ENCODE measurements around the gene THNSL1. TPM values are rescaled to one million over a fixed set of nuclear protein-coding genes. Genes with fewer than 3 reads are reported as not detected.

THNSL1 gene
- polyA plus RNA-seq, 1 of the 3 experiments (the other 2 are of a cell fraction) = 1.3 TPM

DNA sequence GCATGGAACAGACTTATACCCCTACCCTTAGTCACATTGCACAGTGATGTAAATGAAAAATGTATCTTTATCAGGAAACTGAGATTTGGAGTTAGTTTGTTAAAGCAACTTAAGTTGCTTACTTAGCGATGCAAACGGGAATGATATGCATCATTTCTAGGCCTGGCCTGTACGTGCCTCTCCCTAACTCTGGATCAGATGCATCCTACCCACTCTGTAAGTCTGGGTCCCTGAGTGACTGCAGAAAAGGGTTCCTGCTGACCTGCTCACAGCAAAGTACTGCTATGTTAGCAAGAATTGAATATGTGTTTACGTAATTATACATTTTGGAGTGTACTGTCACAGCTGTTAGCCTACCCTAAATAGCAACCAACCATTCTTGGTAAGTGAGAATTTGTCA is 33.3 kb upstream of the THNSL1 start:
- H3K4me3 ChIP-seq (ENCODE audit: low read depth in 2 of 2, low read length in 1 of 2) = no peak overlapping the region
- H4K20me1 ChIP-seq (ENCODE audit: insufficient read depth) = no peaks in the 10 kb centered on the region
- H3K27me3 ChIP-seq (ENCODE audit: insufficient read depth) = no peaks in the 10 kb centered on the region
- TF ChIP-seq NFIC (IDR thresholded peaks at IDR 0.05; ENCODE audit: borderline replicate concordance) (no peak), GABPA (IDR thresholded peaks at IDR 0.05; ENCODE audit: low read depth) (no peak), MXI1 (IDR thresholded peaks at IDR 0.05; ENCODE audit: low read depth, low read length) (no peak), FOXJ3 (CRISPR knock-in tag; IDR thresholded peaks at IDR 0.05) (no peak), POLR2AphosphoS5 (IDR thresholded peaks at IDR 0.05; ENCODE audit: low read depth, low read length) (no peak), RFX5 (IDR thresholded peaks at IDR 0.05; ENCODE audit: low read length) (no peak), JUND (IDR thresholded peaks at IDR 0.05) (no peak)
- TF ChIP-seq, protein P1, sequence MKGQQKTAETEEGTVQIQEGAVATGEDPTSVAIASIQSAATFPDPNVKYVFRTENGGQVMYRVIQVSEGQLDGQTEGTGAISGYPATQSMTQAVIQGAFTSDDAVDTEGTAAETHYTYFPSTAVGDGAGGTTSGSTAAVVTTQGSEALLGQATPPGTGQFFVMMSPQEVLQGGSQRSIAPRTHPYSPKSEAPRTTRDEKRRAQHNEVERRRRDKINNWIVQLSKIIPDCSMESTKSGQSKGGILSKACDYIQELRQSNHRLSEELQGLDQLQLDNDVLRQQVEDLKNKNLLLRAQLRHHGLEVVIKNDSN (IDR thresholded peaks at IDR 0.05; ENCODE audit: borderline replicate concordance, low read depth) = no peak
- TF ChIP-seq, protein P2, sequence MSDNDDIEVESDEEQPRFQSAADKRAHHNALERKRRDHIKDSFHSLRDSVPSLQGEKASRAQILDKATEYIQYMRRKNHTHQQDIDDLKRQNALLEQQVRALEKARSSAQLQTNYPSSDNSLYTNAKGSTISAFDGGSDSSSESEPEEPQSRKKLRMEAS (IDR thresholded peaks at IDR 0.05; ENCODE audit: low read depth) = no peak
- ChIA-PET POLR2A (no interaction called here), CTCF (interaction anchor here (0.6 kb wide), 1 partner anchor 299 kb away, joined by 3 read pairs; no protein-coding TSS in a partner anchor)
- H3K36me3 ChIP-seq (replicated peaks in 1 of 2; ENCODE audit: control insufficient read depth in 1 of 2, insufficient read depth in 2 of 2, low read length in 1 of 2) = no peaks in the 10 kb centered on the region
- no peaks in the 10 kb centered on the region for H3K9me3 ChIP-seq
- H3K4me1 ChIP-seq (ENCODE audit: control insufficient read depth in 1 of 2, insufficient read depth in 2 of 2, low read depth in 1 of 2, low read length in 1 of 2) = no peaks in the 10 kb centered on the region
- DNase-seq = no peak
- no peak overlapping the region for H2AFZ ChIP-seq (ENCODE audit: low read depth)
- H3F3A ChIP-seq (replicated peaks; ENCODE audit: insufficient read depth) = no peaks in the 10 kb centered on the region
- 95% methylated on average over 4 of the region's 4 CpGs for WGBS (ENCODE audit: low lambda C conversion rate)
- H3K9me2 ChIP-seq = no peaks in the 10 kb centered on the region
- H3K27ac ChIP-seq (ENCODE audit: low read depth in 2 of 2, low read length in 1 of 2) = no peak overlapping the region
- H3K79me2 ChIP-seq (ENCODE audit: insufficient read depth) = no peaks in the 10 kb centered on the region
- H3K9ac ChIP-seq = no peak overlapping the region
- H3K4me2 ChIP-seq = no peak overlapping the region

DNA sequence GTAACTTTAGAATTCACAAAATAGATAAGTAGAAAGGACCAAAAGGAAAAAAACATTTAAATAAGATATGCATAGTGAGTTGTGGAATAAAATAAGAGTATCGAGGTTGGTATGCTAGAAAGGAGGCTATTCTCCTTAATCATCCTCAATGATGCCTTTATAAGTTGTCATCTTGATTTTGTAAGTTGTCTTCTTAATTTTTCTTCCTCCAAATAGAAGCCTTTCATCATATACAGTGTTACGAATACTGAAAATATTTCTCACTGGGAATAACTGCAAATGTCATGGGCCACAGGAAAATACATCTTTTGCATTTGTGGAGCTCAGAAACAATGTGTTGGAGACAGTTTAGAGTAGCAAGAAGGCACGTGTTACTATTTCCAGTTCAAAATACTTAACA is 32.5 kb upstream of the THNSL1 start:
- CTCF ChIA-PET = interaction anchor here (0.6 kb wide), 1 partner anchor 300 kb away, joined by 3 read pairs; no protein-coding TSS in a partner anchor
- H3K4me1 ChIP-seq (ENCODE audit: control insufficient read depth in 1 of 2, insufficient read depth in 2 of 2, low read depth in 1 of 2, low read length in 1 of 2) = no peaks in the 10 kb centered on the region
- no peaks in the 10 kb centered on the region for H3F3A ChIP-seq (replicated peaks; ENCODE audit: insufficient read depth)
- H3K36me3 ChIP-seq (replicated peaks in 1 of 2; ENCODE audit: control insufficient read depth in 1 of 2, insufficient read depth in 2 of 2, low read length in 1 of 2) = no peaks in the 10 kb centered on the region
- 78% methylated on average over 3 of the region's 3 CpGs for WGBS (ENCODE audit: low lambda C conversion rate)
- POLR2A ChIA-PET = no interaction called here
- no peak overlapping the region for H3K4me3 ChIP-seq (ENCODE audit: low read depth in 2 of 2, low read length in 1 of 2)
- no peak overlapping the region for H2AFZ ChIP-seq (ENCODE audit: low read depth)
- H3K9me3 ChIP-seq = no peaks in the 10 kb centered on the region
- H3K4me2 ChIP-seq = no peak overlapping the region
- H3K9ac ChIP-seq = no peak overlapping the region
- H3K79me2 ChIP-seq (ENCODE audit: insufficient read depth) = no peaks in the 10 kb centered on the region
- no peak overlapping the region for H3K27ac ChIP-seq (ENCODE audit: low read depth in 2 of 2, low read length in 1 of 2)
- H3K27me3 ChIP-seq (ENCODE audit: insufficient read depth) = no peaks in the 10 kb centered on the region
- TF ChIP-seq RFX5 (IDR thresholded peaks at IDR 0.05; ENCODE audit: low read length) (no peak), RCOR1 (IDR thresholded peaks at IDR 0.05; ENCODE audit: low read length) (no peak)
- DNase-seq = no peak
- no peaks in the 10 kb centered on the region for H3K9me2 ChIP-seq
- no peaks in the 10 kb centered on the region for H4K20me1 ChIP-seq (ENCODE audit: insufficient read depth)

DNA sequence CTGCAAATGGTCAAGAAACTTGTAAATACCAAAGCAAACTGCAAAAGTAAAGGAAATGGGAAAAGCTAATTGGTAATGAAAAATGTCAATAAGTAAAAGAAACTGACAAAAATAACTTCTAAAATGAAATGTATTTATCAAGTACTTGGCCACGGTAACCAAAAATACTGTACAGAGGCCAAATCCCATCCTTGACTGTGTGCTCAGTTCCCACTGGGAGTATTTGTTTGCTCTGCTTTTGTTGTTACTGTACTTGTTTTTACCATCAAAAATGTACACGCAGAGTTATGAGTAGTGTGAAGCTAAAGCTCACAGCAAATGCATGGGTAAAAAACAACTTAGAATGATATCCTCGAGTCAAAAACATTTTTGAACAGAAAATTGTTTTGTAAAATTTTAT is 31.5 kb upstream of the THNSL1 start:
- 49% methylated on average over 3 of the region's 3 CpGs for WGBS (ENCODE audit: low lambda C conversion rate)
- POLR2A ChIA-PET = no interaction called here
- H3K4me2 ChIP-seq = no peak overlapping the region

More for the DNA sequence above, 31.5 kb upstream of the THNSL1 start:
- Histone ChIP-seq H3K27ac (ENCODE audit: low read depth in 2 of 2, low read length in 1 of 2) (no peak overlapping the region), H3F3A (replicated peaks; ENCODE audit: insufficient read depth) (no peaks in the 10 kb centered on the region), H3K9me3 (no peaks in the 10 kb centered on the region), H3K4me1 (ENCODE audit: control insufficient read depth in 1 of 2, insufficient read depth in 2 of 2, low read depth in 1 of 2, low read length in 1 of 2) (no peaks in the 10 kb centered on the region), H3K79me2 (ENCODE audit: insufficient read depth) (no peaks in the 10 kb centered on the region), H3K9ac (no peak overlapping the region), H3K4me3 (ENCODE audit: low read depth in 2 of 2, low read length in 1 of 2) (no peak overlapping the region), H3K9me2 (no peaks in the 10 kb centered on the region), H3K27me3 (ENCODE audit: insufficient read depth) (no peaks in the 10 kb centered on the region), H4K20me1 (ENCODE audit: insufficient read depth) (no peaks in the 10 kb centered on the region), H2AFZ (ENCODE audit: low read depth) (no peak overlapping the region), H3K36me3 (replicated peaks in 1 of 2; ENCODE audit: control insufficient read depth in 1 of 2, insufficient read depth in 2 of 2, low read length in 1 of 2) (no peaks in the 10 kb centered on the region)
- DNase-seq = no peak
- no peak for TF ChIP-seq GATA2 (CRISPR knock-in tag; IDR thresholded peaks at IDR 0.05)
- TF ChIP-seq, protein P3, sequence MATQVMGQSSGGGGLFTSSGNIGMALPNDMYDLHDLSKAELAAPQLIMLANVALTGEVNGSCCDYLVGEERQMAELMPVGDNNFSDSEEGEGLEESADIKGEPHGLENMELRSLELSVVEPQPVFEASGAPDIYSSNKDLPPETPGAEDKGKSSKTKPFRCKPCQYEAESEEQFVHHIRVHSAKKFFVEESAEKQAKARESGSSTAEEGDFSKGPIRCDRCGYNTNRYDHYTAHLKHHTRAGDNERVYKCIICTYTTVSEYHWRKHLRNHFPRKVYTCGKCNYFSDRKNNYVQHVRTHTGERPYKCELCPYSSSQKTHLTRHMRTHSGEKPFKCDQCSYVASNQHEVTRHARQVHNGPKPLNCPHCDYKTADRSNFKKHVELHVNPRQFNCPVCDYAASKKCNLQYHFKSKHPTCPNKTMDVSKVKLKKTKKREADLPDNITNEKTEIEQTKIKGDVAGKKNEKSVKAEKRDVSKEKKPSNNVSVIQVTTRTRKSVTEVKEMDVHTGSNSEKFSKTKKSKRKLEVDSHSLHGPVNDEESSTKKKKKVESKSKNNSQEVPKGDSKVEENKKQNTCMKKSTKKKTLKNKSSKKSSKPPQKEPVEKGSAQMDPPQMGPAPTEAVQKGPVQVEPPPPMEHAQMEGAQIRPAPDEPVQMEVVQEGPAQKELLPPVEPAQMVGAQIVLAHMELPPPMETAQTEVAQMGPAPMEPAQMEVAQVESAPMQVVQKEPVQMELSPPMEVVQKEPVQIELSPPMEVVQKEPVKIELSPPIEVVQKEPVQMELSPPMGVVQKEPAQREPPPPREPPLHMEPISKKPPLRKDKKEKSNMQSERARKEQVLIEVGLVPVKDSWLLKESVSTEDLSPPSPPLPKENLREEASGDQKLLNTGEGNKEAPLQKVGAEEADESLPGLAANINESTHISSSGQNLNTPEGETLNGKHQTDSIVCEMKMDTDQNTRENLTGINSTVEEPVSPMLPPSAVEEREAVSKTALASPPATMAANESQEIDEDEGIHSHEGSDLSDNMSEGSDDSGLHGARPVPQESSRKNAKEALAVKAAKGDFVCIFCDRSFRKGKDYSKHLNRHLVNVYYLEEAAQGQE (IDR thresholded peaks at IDR 0.05; ENCODE audit: low read depth, low read length) = no peak
- TF ChIP-seq, protein P2 (IDR thresholded peaks at IDR 0.05; ENCODE audit: low read depth) = no peak
- no peak for TF ChIP-seq GABPA (IDR thresholded peaks at IDR 0.05; ENCODE audit: low read depth)
- CTCF ChIA-PET = no interaction called here

Measured in SK-N-SH (cell line).